Muscle layer of colon (tissue), 2 donors: Measurements from ENCODE around the gene FXR1.

Source experiments
- H3K27ac ChIP-seq: one replicate; pipeline ENCODE4 v1.7.0; 2013; ENCODE audit warnings: low read depth, mild to moderate bottlenecking, low read length, moderate library complexity
- H3K27me3 ChIP-seq, 2 donors: one replicate each; pipeline ENCODE4 v1.7.0; 2013; ENCODE audit warnings: low read length in 2 of 2, mild to moderate bottlenecking in 2 of 2; ENCODE audit not compliant: insufficient read depth in 2 of 2, control insufficient read depth in 1 of 2
- H3K36me3 ChIP-seq: one replicate; pipeline ENCODE4 v1.7.0; 2013; ENCODE audit warnings: mild to moderate bottlenecking, low read length; ENCODE audit not compliant: insufficient read depth
- H3K4me1 ChIP-seq: one replicate; pipeline ENCODE4 v1.7.0; 2013; ENCODE audit warnings: mild to moderate bottlenecking, low read length; ENCODE audit not compliant: insufficient read depth
- H3K4me3 ChIP-seq, 2 donors: one replicate each; pipeline ENCODE4 v1.7.0; 2013; ENCODE audit warnings: low read length in 2 of 2, low read depth in 1 of 2, mild to moderate bottlenecking in 1 of 2, moderate library complexity in 1 of 2
- H3K9ac ChIP-seq: one replicate; pipeline ENCODE4 v1.7.0; 2013; ENCODE audit warnings: low read length
- H3K9me3 ChIP-seq: one replicate; pipeline ENCODE4 v1.7.0; 2013; ENCODE audit warnings: mild to moderate bottlenecking, low read length
- donor health status: abdominal sarcoma.
- donor health status: Adenocarcinoma of cecum.

FXR1 gene

GRCh38 chr3:180947761-180948390 is 35.4 kb downstream of the FXR1 start:
- Histone ChIP-seq H3K27ac (no peak overlapping the region), H3K9me3 (no peaks in the 10 kb centered on the region), H3K36me3 (peaks cover 31% of the 10 kb centered on the region), H3K27me3 (no peaks in the 10 kb centered on the region), H3K4me3 (no peak overlapping the region), H3K4me1 (no peaks in the 10 kb centered on the region), H3K9ac (no peak overlapping the region)

GRCh38 chr3:180959691-180960090 is 47.2 kb downstream of the FXR1 start:
- Histone ChIP-seq H3K27me3 (no peaks in the 10 kb centered on the region), H3K27ac (no peak overlapping the region), H3K9ac (no peak overlapping the region), H3K9me3 (no peaks in the 10 kb centered on the region), H3K4me3 (no peak overlapping the region), H3K4me1 (no peaks in the 10 kb centered on the region), H3K36me3 (peaks cover 53% of the 10 kb centered on the region)

- Histone ChIP-seq H3K9me3 (no peaks in the 10 kb centered on the region), H3K4me1 (no peaks in the 10 kb centered on the region), H3K36me3 (peaks cover 55% of the 10 kb centered on the region), H3K4me3 (no peak overlapping the region), H3K9ac (no peak overlapping the region), H3K27me3 (no peaks in the 10 kb centered on the region), H3K27ac (no peak overlapping the region)
Observed at GRCh38 chr3:180961087-180961486, 48.6 kb downstream of the FXR1 start.

- Histone ChIP-seq H3K4me3 (no peak overlapping the region), H3K27me3 (no peaks in the 10 kb centered on the region), H3K27ac (no peak overlapping the region), H3K9me3 (no peaks in the 10 kb centered on the region), H3K4me1 (no peaks in the 10 kb centered on the region), H3K9ac (no peak overlapping the region), H3K36me3 (peaks cover 50% of the 10 kb centered on the region)
Observed at GRCh38 chr3:180961552-180961951, 49.1 kb downstream of the FXR1 start.

GRCh38 chr3:180962530-180962929 is 50.1 kb downstream of the FXR1 start:
- Histone ChIP-seq H3K27ac (no peak overlapping the region), H3K4me3 (no peak overlapping the region), H3K9ac (no peak overlapping the region), H3K27me3 (no peaks in the 10 kb centered on the region), H3K9me3 (no peaks in the 10 kb centered on the region), H3K4me1 (no peaks in the 10 kb centered on the region), H3K36me3 (peaks cover 46% of the 10 kb centered on the region)

- Histone ChIP-seq H3K4me1 (no peaks in the 10 kb centered on the region), H3K36me3 (peaks cover 26% of the 10 kb centered on the region), H3K27ac (no peak overlapping the region), H3K4me3 (no peak overlapping the region), H3K9me3 (no peaks in the 10 kb centered on the region), H3K27me3 (no peaks in the 10 kb centered on the region), H3K9ac (no peak overlapping the region)
Observed at GRCh38 chr3:180970931-180971330, 58.5 kb downstream of the FXR1 start.

GRCh38 chr3:180973543-180973942 is 61.1 kb downstream of the FXR1 start:
- Histone ChIP-seq H3K4me3 (no peak overlapping the region), H3K27ac (no peak overlapping the region), H3K9me3 (no peaks in the 10 kb centered on the region), H3K36me3 (peaks cover 31% of the 10 kb centered on the region), H3K27me3 (no peaks in the 10 kb centered on the region), H3K9ac (no peak overlapping the region), H3K4me1 (no peaks in the 10 kb centered on the region)

GRCh38 chr3:180974286-180974685 is 61.8 kb downstream of the FXR1 start:
- Histone ChIP-seq H3K36me3 (peaks cover 30% of the 10 kb centered on the region), H3K27ac (no peak overlapping the region), H3K9me3 (no peaks in the 10 kb centered on the region)

GRCh38 chr3:180977498-180977897 is 65.0 kb downstream of the FXR1 start:
- Histone ChIP-seq H3K27me3 (no peaks in the 10 kb centered on the region), H3K27ac (no peak overlapping the region), H3K4me3 (no peak overlapping the region), H3K36me3 (peaks cover 25% of the 10 kb centered on the region), H3K4me1 (peaks cover 9% of the 10 kb centered on the region), H3K9me3 (no peaks in the 10 kb centered on the region), H3K9ac (no peak overlapping the region)

More at GRCh38 chr3:180974286-180974685, 61.8 kb downstream of the FXR1 start:
- no peak overlapping the region for H3K9ac ChIP-seq
- no peaks in the 10 kb centered on the region for H3K4me1 ChIP-seq
- no peak overlapping the region for H3K4me3 ChIP-seq
- H3K27me3 ChIP-seq, result no peaks in the 10 kb centered on the region

- Histone ChIP-seq H3K9ac (no peak overlapping the region), H3K4me3 (no peak overlapping the region), H3K27ac (no peak overlapping the region), H3K4me1 (peaks cover 9% of the 10 kb centered on the region), H3K9me3 (no peaks in the 10 kb centered on the region), H3K36me3 (peaks cover 43% of the 10 kb centered on the region), H3K27me3 (no peaks in the 10 kb centered on the region)
Observed at GRCh38 chr3:180979961-180980360, 67.5 kb downstream of the FXR1 start.

- no peak overlapping the region for H3K4me3 ChIP-seq
- no peak overlapping the region for H3K27ac ChIP-seq
- H3K9ac ChIP-seq, result no peak overlapping the region
- no peaks in the 10 kb centered on the region for H3K27me3 ChIP-seq
- peaks cover 50% of the 10 kb centered on the region for H3K36me3 ChIP-seq
- H3K9me3 ChIP-seq, result no peaks in the 10 kb centered on the region
- peaks cover 9% of the 10 kb centered on the region for H3K4me1 ChIP-seq
Observed at GRCh38 chr3:180980611-180981010, 68.1 kb downstream of the FXR1 start.

- no peak overlapping the region for H3K9ac ChIP-seq
- no peak overlapping the region for H3K27ac ChIP-seq
- H3K36me3 ChIP-seq, result peaks cover 53% of the 10 kb centered on the region
- peaks cover 9% of the 10 kb centered on the region for H3K4me1 ChIP-seq
- H3K4me3 ChIP-seq, result no peak overlapping the region
- H3K27me3 ChIP-seq, result no peaks in the 10 kb centered on the region
- no peaks in the 10 kb centered on the region for H3K9me3 ChIP-seq
Observed at GRCh38 chr3:180981912-180982311, 69.4 kb downstream of the FXR1 start.
